GM12875 (cell line): Measurements from ENCODE around the gene CNPPD1.

Source experiments
- H3K4me3 ChIP-seq: one replicate; pipeline ENCODE4 v1.5.1; 2011; ENCODE audit warnings: low read depth, low read length, control low read depth
- CTCF ChIP-seq: IDR thresholded peaks from 2 replicates; pipeline ENCODE4 v1.5.1; 2011; ENCODE audit warnings: low read depth, mild to moderate bottlenecking, control low read depth, inconsistent platforms, low read length, moderate library complexity, borderline replicate concordance; ENCODE audit not compliant: insufficient read depth

The CNPPD1 gene

GRCh38 chr2:219199470-219200211, 22.9 kb upstream of the CNPPD1 start:
- TF ChIP-seq CTCF: no peak
- no peak overlapping the region for H3K4me3 ChIP-seq

- TF ChIP-seq CTCF: no peak
Observed at GRCh38 chr2:219198974-219199373, 22.2 kb upstream of the CNPPD1 start.

DNA sequence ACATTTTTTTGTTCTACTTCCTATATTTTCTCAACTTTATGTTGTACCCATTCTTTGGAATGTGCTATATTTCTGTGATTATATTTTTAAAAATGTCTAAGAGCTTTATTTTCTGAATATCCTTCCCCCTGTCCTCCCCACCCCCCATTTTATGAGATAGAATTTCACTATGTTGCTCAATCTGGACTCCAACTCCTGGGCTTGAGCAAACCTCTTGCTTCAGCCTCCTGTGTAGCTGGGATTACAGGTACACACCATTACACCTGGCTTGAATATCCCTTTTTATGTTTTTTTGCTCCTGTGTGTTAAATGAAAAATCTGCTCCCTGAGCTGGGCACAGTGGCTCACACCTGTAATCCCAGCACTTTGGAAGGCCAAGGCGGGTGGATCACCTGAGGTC, 20.7 kb upstream of the CNPPD1 start:
- H3K4me3 ChIP-seq: no peak overlapping the region
- TF ChIP-seq CTCF: no peak

More at GRCh38 chr2:219198974-219199373, 22.2 kb upstream of the CNPPD1 start:
- no peak overlapping the region for H3K4me3 ChIP-seq

- no peak for TF ChIP-seq CTCF
- no peak overlapping the region for H3K4me3 ChIP-seq
Observed at GRCh38 chr2:219186754-219187456, 10.2 kb upstream of the CNPPD1 start.

DNA sequence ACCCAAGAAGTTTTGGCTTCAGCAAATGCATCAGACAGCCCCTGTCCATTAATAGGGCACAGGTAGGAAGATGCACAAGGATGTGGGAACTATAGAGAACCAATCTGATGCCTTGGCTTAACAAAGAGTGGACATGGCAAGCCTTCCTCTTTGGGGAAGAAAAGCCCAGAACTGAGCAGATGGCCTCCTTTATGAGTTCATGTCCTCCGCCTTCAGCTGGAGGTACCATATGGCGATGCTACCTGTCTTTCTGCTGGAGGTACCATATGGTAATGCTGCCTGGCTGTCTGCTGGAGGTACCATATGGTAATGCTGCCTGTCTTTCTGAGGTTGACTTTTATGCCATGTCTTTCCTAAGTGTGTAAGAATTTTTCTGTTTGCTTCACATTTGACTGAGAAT, 7.4 kb upstream of the CNPPD1 start:
- no peak for TF ChIP-seq CTCF
- no peak overlapping the region for H3K4me3 ChIP-seq

DNA sequence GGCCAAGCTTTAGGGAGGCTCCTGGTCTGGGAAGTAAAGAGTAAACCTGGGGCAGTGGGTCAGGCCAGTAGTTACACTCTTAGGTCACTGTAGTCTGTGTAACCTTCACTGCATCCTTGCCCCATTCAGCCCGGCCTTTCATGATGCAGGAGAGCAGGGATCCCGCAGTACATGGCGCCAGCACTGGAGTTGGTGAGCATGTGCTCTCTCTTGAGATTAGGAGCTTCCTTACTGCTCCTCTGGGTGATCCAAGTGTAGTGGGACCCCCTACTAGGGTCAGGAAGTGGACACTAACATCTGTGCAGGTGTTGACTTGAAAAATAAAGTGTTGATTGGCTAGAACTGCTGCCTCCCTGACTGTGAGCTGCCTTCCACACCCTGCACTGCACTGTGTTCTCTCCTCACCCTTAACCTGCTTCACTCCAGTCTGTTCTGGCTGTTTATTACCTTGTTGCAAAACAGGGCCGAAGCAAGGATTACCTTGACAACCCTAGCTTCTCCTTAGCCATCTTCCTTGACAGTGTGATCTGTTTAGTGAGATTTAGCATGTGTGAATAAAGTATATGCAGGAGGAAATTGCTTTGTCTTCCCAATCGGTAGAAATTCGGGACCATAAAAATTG, 6.5 kb upstream of the CNPPD1 start:
- no peak for TF ChIP-seq CTCF
- no peak overlapping the region for H3K4me3 ChIP-seq
